ENCODE data around the gene HTR3B. TPM values are rescaled to one million over a fixed set of nuclear protein-coding genes. Genes with fewer than 3 reads are reported as not detected.

The HTR3B gene
- total and polyA plus RNA-seq, 2 of the 4 experiments (the other 2 are of a cell fraction) = not detected

- dilution Hi-C loops (cut with HindIII; ENCODE audit: low sequenced_read_pairs, unreplicated experiment) (no loop called here), intact Hi-C loops (cut with micrococcal nuclease) (no loop called here), in situ Hi-C loops (cut with MboI; ENCODE audit: low sequenced_read_pairs) (no loop called here)
- no TSS peak for BruUV-seq (replicated peaks)
- no peak overlapping the region for H4K8ac ChIP-seq (ENCODE audit: low read depth in 2 of 2, low read length in 2 of 2)
- H2AK9ac ChIP-seq (replicated peaks; ENCODE audit: low read depth, low read length, poor library complexity) = no peak overlapping the region
- H3K18ac ChIP-seq (ENCODE audit: low read depth, low read length) = no peak overlapping the region
- POLR2A ChIA-PET (ENCODE audit: unreplicated experiment) = no interaction called here
- no peak overlapping the region for H3K14ac ChIP-seq (replicated peaks; ENCODE audit: low read depth, low read length)
- no peak overlapping the region for H3K27ac ChIP-seq (ENCODE audit: insufficient read depth, low read length)
- H3K4me2 ChIP-seq (ENCODE audit: low read depth, low read length) = no peak overlapping the region
- no peaks in the 10 kb centered on the region for H3K27me3 ChIP-seq (ENCODE audit: control insufficient read depth, insufficient read depth, low read length)
- ATAC-seq (ENCODE audit: low read depth) (no peak), DNase-seq (no peak)
- no peak overlapping the region for H3K56ac ChIP-seq (ENCODE audit: extremely low read depth, insufficient read depth, low read length)
- H3K4ac ChIP-seq (ENCODE audit: low read depth, low read length) = no peak overlapping the region
- H3K4me1 ChIP-seq (ENCODE audit: control insufficient read depth, insufficient read depth, low read length) = no peaks in the 10 kb centered on the region
- H2AK5ac ChIP-seq (ENCODE audit: low read depth, low read length) = no peak overlapping the region
- H2BK15ac ChIP-seq (ENCODE audit: low read depth, low read length) = no peak overlapping the region
- H3K9ac ChIP-seq (ENCODE audit: low read depth, low read length) = no peak overlapping the region
- H3K4me3 ChIP-seq (ENCODE audit: insufficient read depth, low read depth, low read length) = no peak overlapping the region
- no peak overlapping the region for H4K5ac ChIP-seq (ENCODE audit: low read depth, low read length)
- no peaks in the 10 kb centered on the region for H3K79me1 ChIP-seq (ENCODE audit: low read depth in 1 of 2, low read length in 2 of 2)
- H2AFZ ChIP-seq (replicated peaks; ENCODE audit: low read length, poor library complexity) = no peak overlapping the region
- no peaks in the 10 kb centered on the region for H3K36me3 ChIP-seq (ENCODE audit: control insufficient read depth, insufficient read depth, low read length)
- CTCF ChIA-PET = no interaction called here
- no peak for TF ChIP-seq CEBPB (IDR thresholded peaks at IDR 0.05; ENCODE audit: low read depth, low read length)
- TF ChIP-seq MAFK (IDR thresholded peaks at IDR 0.05; ENCODE audit: low read depth, low read length) = no peak
- TF ChIP-seq POLR2A (IDR thresholded peaks at IDR 0.05; ENCODE audit: low read depth, low read length) = no peak
- TF ChIP-seq ELK1 (IDR thresholded peaks at IDR 0.05; ENCODE audit: borderline replicate concordance, low read depth, low read length) = no peak
- no peak for TF ChIP-seq RCOR1 (IDR thresholded peaks at IDR 0.05; ENCODE audit: insufficient replicate concordance, low read length)
- no peak for TF ChIP-seq FOS (IDR thresholded peaks at IDR 0.05; ENCODE audit: low read depth, low read length)
- H2BK120ac ChIP-seq (ENCODE audit: low read depth, low read length) = no peak overlapping the region
- no peak overlapping the region for H4K91ac ChIP-seq (ENCODE audit: insufficient read depth, low read depth, low read length)
- WGBS, 2 experiments (ENCODE audit: extremely low coverage in 2 of 2, insufficient read length in 1 of 2) = no CpG with 5 or more reads among the region's 1 CpG
- no peak overlapping the region for H2BK5ac ChIP-seq (ENCODE audit: low read depth, low read length, poor library complexity, severe bottlenecking)
- H3K9me1 ChIP-seq (ENCODE audit: insufficient read depth, low read length) = no peaks in the 10 kb centered on the region
- H3K23ac ChIP-seq (ENCODE audit: low read depth, low read length) = no peak overlapping the region
- no peaks in the 10 kb centered on the region for H3K9me3 ChIP-seq (ENCODE audit: control insufficient read depth, insufficient read depth, low read length)
- no peaks in the 10 kb centered on the region for H4K20me1 ChIP-seq (ENCODE audit: insufficient read depth, low read length)
- H2BK20ac ChIP-seq (ENCODE audit: low read depth, low read length) = no peak overlapping the region
These were observed 22.7 kb upstream of the HTR3B start for GRCh38 chr11:113881856-113882255.
